NOMO-1 treated with dmso at 0.1 percent for 144 hours (cell line): ENCODE data around the gene RNF8.
"Not testable (repeated sequence)": the region's sequence is repeated elsewhere in the genome, so short reads cannot be mapped to it uniquely, and the experiment has no call there.

Source experiments
- DNase-seq: peaks from one replicate; lab custom pipeline; 2025; ENCODE audit not compliant: unreplicated experiment; lab: John Stamatoyannopoulos, UW

Gene RNF8

GRCh38 chr6:37321516-37322415 is 32.0 kb upstream of the RNF8 start:
- no peak for DNase-seq

- no peak for DNase-seq
Observed at GRCh38 chr6:37323580-37323979, 30.2 kb upstream of the RNF8 start.

- no peak for DNase-seq
Observed at GRCh38 chr6:37324131-37325033, 29.4 kb upstream of the RNF8 start.

GRCh38 chr6:37330345-37330744 is 23.4 kb upstream of the RNF8 start:
- not testable (repeated sequence) for DNase-seq

- no peak for DNase-seq
Observed at GRCh38 chr6:37331047-37331446, 22.7 kb upstream of the RNF8 start.

GRCh38 chr6:37332894-37333293 is 20.9 kb upstream of the RNF8 start:
- no peak for DNase-seq

GRCh38 chr6:37334047-37334446 is 19.7 kb upstream of the RNF8 start:
- DNase-seq: no peak

GRCh38 chr6:37338317-37338716 is 15.5 kb upstream of the RNF8 start:
- not testable (repeated sequence) for DNase-seq

GRCh38 chr6:37338745-37339255 is 15.0 kb upstream of the RNF8 start:
- no peak for DNase-seq

GRCh38 chr6:37339741-37340638 is 13.8 kb upstream of the RNF8 start:
- DNase-seq: no peak

- DNase-seq: no peak
Observed at GRCh38 chr6:37340639-37340943, 13.2 kb upstream of the RNF8 start.

GRCh38 chr6:37343248-37343647 is 10.5 kb upstream of the RNF8 start:
- no peak for DNase-seq

- DNase-seq: no peak
Observed at GRCh38 chr6:37344308-37344707, 9.5 kb upstream of the RNF8 start.

GRCh38 chr6:37345804-37346203 is 8.0 kb upstream of the RNF8 start:
- DNase-seq: not testable (repeated sequence)

GRCh38 chr6:37347177-37347576 is 6.6 kb upstream of the RNF8 start:
- DNase-seq: no peak

- DNase-seq: no peak
Observed at GRCh38 chr6:37347670-37348111, 6.1 kb upstream of the RNF8 start.

GRCh38 chr6:37351027-37351426 is 2.8 kb upstream of the RNF8 start:
- no peak for DNase-seq

GRCh38 chr6:37352384-37352783 is 1.4 kb upstream of the RNF8 start:
- DNase-seq: no peak

GRCh38 chr6:37354526-37355384 is 972 bp downstream of the RNF8 start:
- DNase-seq: no peak

- no peak for DNase-seq
Observed at GRCh38 chr6:37357288-37357687, 3.5 kb downstream of the RNF8 start.
